ENCODE results near the gene NUP214.
A peak's percentile ranks its signal among the peaks of the same experiment; 100 is the strongest.

Gene NUP214

GRCh38 chr9:131126059-131126426 lies 657 bp downstream of the NUP214 start:
- Histone ChIP-seq H3K27ac (peak overlapping the region; percentile 38), H3K4me2 (ENCODE audit: low read length) (peak overlapping the region; percentile 92), H3K4me3 (ENCODE audit: low read depth, low read length) (peak overlapping the region; percentile 81), H3K9ac (no peak overlapping the region), H3K36me3 (ENCODE audit: control insufficient read depth, insufficient read depth, low read length) (no peaks in the 10 kb centered on the region), H3K27me3 (ENCODE audit: control insufficient read depth, insufficient read depth, low read length) (no peaks in the 10 kb centered on the region), H3K4me1 (no peaks in the 10 kb centered on the region), H3K79me2 (peaks cover 6% of the 10 kb centered on the region), H2AFZ (peak overlapping the region; percentile 80), H3K9me3 (ENCODE audit: control insufficient read depth, low read length) (no peaks in the 10 kb centered on the region)
- no peak for TF ChIP-seq CTCF (IDR thresholded peaks at IDR 0.05)

GRCh38 chr9:131129183-131129582 lies 3.8 kb downstream of the NUP214 start:
- H3K27me3 ChIP-seq (ENCODE audit: control insufficient read depth, insufficient read depth, low read length): no peaks in the 10 kb centered on the region
- peaks cover 6% of the 10 kb centered on the region for H3K79me2 ChIP-seq
- H3K9ac ChIP-seq: no peak overlapping the region
- no peaks in the 10 kb centered on the region for H3K4me1 ChIP-seq
- H2AFZ ChIP-seq: no peak overlapping the region
- H3K36me3 ChIP-seq (ENCODE audit: control insufficient read depth, insufficient read depth, low read length): no peaks in the 10 kb centered on the region
- H3K4me3 ChIP-seq (ENCODE audit: low read depth, low read length): no peak overlapping the region
- no peak overlapping the region for H3K4me2 ChIP-seq (ENCODE audit: low read length)
- no peak for TF ChIP-seq CTCF (IDR thresholded peaks at IDR 0.05)
- H3K27ac ChIP-seq: no peak overlapping the region
- no peaks in the 10 kb centered on the region for H3K9me3 ChIP-seq (ENCODE audit: control insufficient read depth, low read length)

GRCh38 chr9:131138676-131139075 lies 13.3 kb downstream of the NUP214 start:
- Histone ChIP-seq H3K79me2 (no peaks in the 10 kb centered on the region), H3K4me1 (no peaks in the 10 kb centered on the region), H3K27me3 (ENCODE audit: control insufficient read depth, insufficient read depth, low read length) (no peaks in the 10 kb centered on the region), H2AFZ (no peak overlapping the region), H3K36me3 (ENCODE audit: control insufficient read depth, insufficient read depth, low read length) (no peaks in the 10 kb centered on the region), H3K4me2 (ENCODE audit: low read length) (no peak overlapping the region), H3K9me3 (ENCODE audit: control insufficient read depth, low read length) (no peaks in the 10 kb centered on the region), H3K4me3 (ENCODE audit: low read depth, low read length) (no peak overlapping the region), H3K9ac (no peak overlapping the region), H3K27ac (no peak overlapping the region)
- TF ChIP-seq CTCF (IDR thresholded peaks at IDR 0.05): no peak

- Histone ChIP-seq H3K9ac (no peak overlapping the region), H3K36me3 (ENCODE audit: control insufficient read depth, insufficient read depth, low read length) (no peaks in the 10 kb centered on the region), H3K4me2 (ENCODE audit: low read length) (no peak overlapping the region), H3K27ac (no peak overlapping the region), H3K27me3 (ENCODE audit: control insufficient read depth, insufficient read depth, low read length) (no peaks in the 10 kb centered on the region), H3K9me3 (ENCODE audit: control insufficient read depth, low read length) (no peaks in the 10 kb centered on the region), H3K4me1 (no peaks in the 10 kb centered on the region), H3K4me3 (ENCODE audit: low read depth, low read length) (no peak overlapping the region), H2AFZ (no peak overlapping the region), H3K79me2 (no peaks in the 10 kb centered on the region)
- TF ChIP-seq CTCF (IDR thresholded peaks at IDR 0.05): no peak
These were observed 14.7 kb downstream of the NUP214 start for GRCh38 chr9:131140112-131140511.

- H3K79me2 ChIP-seq: no peaks in the 10 kb centered on the region
- no peaks in the 10 kb centered on the region for H3K36me3 ChIP-seq (ENCODE audit: control insufficient read depth, insufficient read depth, low read length)
These were observed 15.2 kb downstream of the NUP214 start for GRCh38 chr9:131140550-131140949.

More at GRCh38 chr9:131140550-131140949, 15.2 kb downstream of the NUP214 start:
- no peaks in the 10 kb centered on the region for H3K9me3 ChIP-seq (ENCODE audit: control insufficient read depth, low read length)
- H3K27ac ChIP-seq: no peak overlapping the region
- H3K4me1 ChIP-seq: no peaks in the 10 kb centered on the region
- no peak overlapping the region for H2AFZ ChIP-seq
- no peak for TF ChIP-seq CTCF (IDR thresholded peaks at IDR 0.05)
- H3K27me3 ChIP-seq (ENCODE audit: control insufficient read depth, insufficient read depth, low read length): no peaks in the 10 kb centered on the region
- H3K4me2 ChIP-seq (ENCODE audit: low read length): no peak overlapping the region
- no peak overlapping the region for H3K9ac ChIP-seq
- H3K4me3 ChIP-seq (ENCODE audit: low read depth, low read length): no peak overlapping the region

Data from parathyroid adenoma (tissue), 2 donors.